Neural cell (in vitro differentiated cells): Measurements from ENCODE around the gene AFF3. TPM values are rescaled to one million over a fixed set of nuclear protein-coding genes. Genes with fewer than 3 reads are reported as not detected.
A peak's percentile ranks its signal among the peaks of the same experiment; 100 is the strongest.

Experiments
- H2AFZ ChIP-seq: fragments of 200-600, 300-800 bp; sonication (generic), shearing (Covaris generic); 2 replicates; pipeline ENCODE4 v1.6.0; 2014; ENCODE audit warnings: low read depth, mild to moderate bottlenecking, antibody characterized with exemption, low read length, moderate library complexity
- H3F3A ChIP-seq: fragments of 200-600 bp; shearing (Covaris generic); 2 replicates; pipeline ENCODE4 v1.6.1; 2016; ENCODE audit warnings: mild to moderate bottlenecking, moderate library complexity, mixed read lengths, antibody characterized with exemption, low read length; ENCODE audit not compliant: insufficient read depth, poor library complexity, severe bottlenecking
- H3K27ac ChIP-seq: fragments of 200-600, 300-800 bp; sonication (generic), shearing (Covaris generic); 2 replicates; pipeline ENCODE4 v1.5.1; 2014; ENCODE audit warnings: mild to moderate bottlenecking, low read length, moderate library complexity
- H3K27me3 ChIP-seq: fragments of 300-800, 200-600 bp; sonication (generic), shearing (Covaris generic); 2 replicates; pipeline ENCODE4 v1.6.0; 2014; ENCODE audit warnings: mild to moderate bottlenecking, low read depth, low read length, moderate library complexity; ENCODE audit not compliant: insufficient read depth
- H3K36me3 ChIP-seq: fragments of 300-800, 200-600 bp; sonication (generic), shearing (Covaris generic); 2 replicates; pipeline ENCODE4 v1.5.1; 2014; ENCODE audit warnings: mild to moderate bottlenecking, antibody characterized with exemption, low read length, moderate library complexity; ENCODE audit not compliant: insufficient read depth
- H3K4me2 ChIP-seq: fragments of 300-800, 200-600 bp; sonication (generic), shearing (Covaris generic); 2 replicates; pipeline ENCODE4 v1.6.0; 2014; ENCODE audit warnings: mild to moderate bottlenecking, low read length
- H3K4me3 ChIP-seq: fragments of 300-800, 200-600 bp; sonication (generic), shearing (Covaris generic); 2 replicates; pipeline ENCODE4 v1.5.1; 2014; ENCODE audit warnings: mild to moderate bottlenecking, low read length, moderate library complexity
- H3K79me2 ChIP-seq: fragments of 200-600 bp; shearing (Covaris generic); replicated peaks from 2 replicates; pipeline ENCODE4 v1.6.0; 2014; ENCODE audit warnings: mild to moderate bottlenecking, low read length, moderate library complexity; ENCODE audit not compliant: insufficient read depth
- H3K9ac ChIP-seq: fragments of 300-800, 200-600 bp; sonication (generic), shearing (Covaris generic); 2 replicates; pipeline ENCODE4 v1.6.1; 2016; ENCODE audit warnings: mild to moderate bottlenecking, low read length, mixed read lengths
- H3K9me2 ChIP-seq: fragments of 200-600 bp; shearing (Covaris generic); 2 replicates; pipeline ENCODE4 v1.6.1; 2016; ENCODE audit warnings: mild to moderate bottlenecking, low read length, mixed read lengths; ENCODE audit not compliant: insufficient read depth
- H3K9me3 ChIP-seq: fragments of 200-600, 300-800 bp; sonication (generic), shearing (Covaris generic); 2 replicates; pipeline ENCODE4 v1.6.1; 2016; ENCODE audit warnings: mild to moderate bottlenecking, mixed run types, low read length, moderate library complexity, mixed read lengths
- H4K20me1 ChIP-seq: fragments of 200-600 bp; shearing (Covaris generic); 2 replicates; pipeline ENCODE4 v1.6.1; 2016; ENCODE audit warnings: mild to moderate bottlenecking, mixed run types; ENCODE audit not compliant: insufficient read depth
- CTCF ChIP-seq: fragments of 450-650 bp; IDR thresholded peaks from 2 replicates; pipeline ENCODE4 v1.5.1; 2014; ENCODE audit warnings: antibody characterized with exemption, mild to moderate bottlenecking, moderate library complexity; ENCODE audit not compliant: poor library complexity, severe bottlenecking
- EP300 ChIP-seq: fragments of 450-650 bp; conservative IDR thresholded peaks from 2 replicates; pipeline ENCODE4 v1.6.1; 2014; ENCODE audit warnings: antibody characterized with exemption, mild to moderate bottlenecking, moderate library complexity; ENCODE audit not compliant: poor library complexity, severe bottlenecking
- EZH2 ChIP-seq: fragments of 200-600, 300-800 bp; shearing (Covaris generic), sonication (generic); IDR thresholded peaks from 2 replicates; pipeline ENCODE4 v1.6.1; 2014; ENCODE audit warnings: antibody characterized with exemption, low read length, borderline replicate concordance, mild to moderate bottlenecking; ENCODE audit not compliant: insufficient read depth, poor library complexity, severe bottlenecking
- MXI1 ChIP-seq: fragments of 450-650 bp; conservative IDR thresholded peaks from 2 replicates; pipeline ENCODE4 v1.6.1; 2014; ENCODE audit warnings: antibody characterized with exemption, mild to moderate bottlenecking; ENCODE audit not compliant: poor library complexity, severe bottlenecking
- POLR2AphosphoS5 ChIP-seq: IDR thresholded peaks from 2 replicates; pipeline ENCODE4 v1.6.1; 2012
- RAD21 ChIP-seq: fragments of 450-650 bp; conservative IDR thresholded peaks from 2 replicates; pipeline ENCODE4 v1.6.1; 2014; ENCODE audit warnings: antibody characterized with exemption, mild to moderate bottlenecking, moderate library complexity
- REST ChIP-seq: IDR thresholded peaks from 2 replicates; pipeline ENCODE4 v1.6.1; 2012; ENCODE audit warnings: borderline replicate concordance
- SMC3 ChIP-seq: fragments of 450-650 bp; conservative IDR thresholded peaks from 2 replicates; pipeline ENCODE4 v1.6.1; 2014; ENCODE audit warnings: antibody characterized with exemption, mild to moderate bottlenecking, moderate library complexity; ENCODE audit not compliant: poor library complexity
- TAF1 ChIP-seq: IDR thresholded peaks from 2 replicates; pipeline ENCODE4 v1.6.1; 2012; ENCODE audit warnings: low read depth
- polyA plus RNA-seq: library from polyadenylated mRNA; depleted of rRNA; stranded (reverse); fragments of >200 nt; gene quantifications from 2 replicates; pipeline ENCODE4 v1.2.3, GENCODE V29; 2014

The AFF3 gene
- polyA plus RNA-seq, 1 donor from 2014 or later: 5.1 TPM

DNA sequence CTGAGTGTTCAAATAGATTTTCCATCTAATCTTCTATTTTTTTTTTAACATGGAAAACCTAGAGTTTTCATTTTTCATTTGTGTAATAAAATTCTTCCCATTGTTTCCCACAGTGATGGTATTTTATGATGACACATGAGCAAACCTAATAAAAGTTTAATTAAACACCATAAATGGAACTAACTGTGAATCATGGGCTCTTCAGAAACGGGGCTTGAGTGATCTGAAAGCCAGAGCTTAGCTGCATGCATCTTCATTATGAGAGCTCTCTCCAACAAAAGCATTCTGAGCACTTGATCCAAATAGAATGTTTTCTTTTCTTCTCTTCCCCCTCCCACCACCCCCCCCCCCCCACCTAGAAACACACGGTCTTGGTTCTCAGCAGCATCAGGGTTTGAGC, 570.4 kb downstream of the AFF3 start:
- H3K9me2 ChIP-seq: no peaks in the 10 kb centered on the region
- peak overlapping the region; percentile 48 for H3K9ac ChIP-seq
- H3K9me3 ChIP-seq: no peaks in the 10 kb centered on the region
- peak overlapping the region; percentile 40 for H3K4me3 ChIP-seq
- H4K20me1 ChIP-seq: no peaks in the 10 kb centered on the region
- no peaks in the 10 kb centered on the region for H3K79me2 ChIP-seq
- no peaks in the 10 kb centered on the region for H3K27me3 ChIP-seq
- H3F3A ChIP-seq: peaks cover 4% of the 10 kb centered on the region
- H3K27ac ChIP-seq: peak overlapping the region; percentile 78
- H3K4me2 ChIP-seq: peak overlapping the region; percentile 18
- H2AFZ ChIP-seq: no peak overlapping the region
- TF ChIP-seq TAF1 (no peak), REST (no peak), CTCF (no peak), EZH2 (no peak), SMC3 (no peak), MXI1 (no peak), RAD21 (no peak), EP300 (no peak), POLR2AphosphoS5 (no peak)
- peaks cover 4% of the 10 kb centered on the region for H3K36me3 ChIP-seq

DNA sequence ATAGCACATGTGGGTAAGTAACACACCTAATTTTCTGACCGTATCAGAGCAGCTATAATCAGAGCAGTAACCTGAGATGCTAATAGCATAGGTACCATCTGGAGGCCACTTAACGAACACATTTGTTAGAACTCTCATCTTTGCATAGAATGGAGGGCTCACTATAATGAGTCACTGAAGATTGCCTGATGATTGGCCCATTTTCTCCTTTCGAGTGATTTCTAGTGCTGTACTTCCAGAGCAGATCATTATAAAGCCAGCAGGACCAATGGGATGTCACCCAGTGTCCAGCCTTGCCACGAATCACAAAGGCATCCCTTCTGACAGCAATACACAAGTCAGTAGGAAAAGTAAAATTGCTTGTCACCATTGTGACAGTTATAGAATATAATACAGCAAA, 570.9 kb downstream of the AFF3 start:
- peaks cover 4% of the 10 kb centered on the region for H3K36me3 ChIP-seq
- TF ChIP-seq TAF1: no peak
- peak; percentile 72 for TF ChIP-seq EP300
- no peak for TF ChIP-seq EZH2
- TF ChIP-seq CTCF: no peak
- no peak for TF ChIP-seq REST
- TF ChIP-seq RAD21: no peak
- no peak for TF ChIP-seq MXI1
- TF ChIP-seq SMC3: no peak
- peak; percentile 56 for TF ChIP-seq POLR2AphosphoS5
- no peaks in the 10 kb centered on the region for H3K27me3 ChIP-seq
- H3K9ac ChIP-seq: no peak overlapping the region
- H3K79me2 ChIP-seq: no peaks in the 10 kb centered on the region
- no peak overlapping the region for H2AFZ ChIP-seq
- H3K9me3 ChIP-seq: no peaks in the 10 kb centered on the region
- no peaks in the 10 kb centered on the region for H4K20me1 ChIP-seq
- H3K4me3 ChIP-seq: peak overlapping the region; percentile 40
- peak overlapping the region; percentile 78 for H3K27ac ChIP-seq
- H3K9me2 ChIP-seq: no peaks in the 10 kb centered on the region
- H3F3A ChIP-seq: peaks cover 4% of the 10 kb centered on the region
- peak overlapping the region; percentile 18 for H3K4me2 ChIP-seq
